AG04449 (cell line): ENCODE data around the gene TOMM20.
"Not testable (repeated sequence)": the region's sequence is repeated elsewhere in the genome, so short reads cannot be mapped to it uniquely, and the experiment has no call there.

ENCODE experiments used
- CTCF ChIA-PET: fragments of 350-600 bp; formaldehyde crosslinking; extraction: SDS; loops from one replicate; lab custom pipeline; 2021; ENCODE audit warnings: antibody characterized with exemption; lab: Yijun Ruan, JAX
- POLR2A ChIA-PET: fragments of 400-600, 350-600 bp; formaldehyde crosslinking; extraction: SDS; loops from one replicate; lab custom pipeline; 2020; ENCODE audit warnings: antibody characterized with exemption, inconsistent platforms; lab: Yijun Ruan, JAX
- DNase-seq: peaks from one replicate; pipeline ENCODE4 v3.0.0-alpha.2; 2010; ENCODE audit warnings: low read depth, low spot score
- H3K4me3 ChIP-seq: 2 replicates; pipeline ENCODE4 v1.5.1; 2011; ENCODE audit warnings: low read depth, mild to moderate bottlenecking, control low read depth, low read length
- TF ChIP-seq, protein P1 (sequence below): IDR thresholded peaks from one replicate; pipeline ENCODE4 v1.5.1; 2011; ENCODE audit warnings: mild to moderate bottlenecking, moderate library complexity, low read length, control low read depth, inconsistent platforms; ENCODE audit not compliant: insufficient read depth; ENCODE audit errors: missing control alignments

Gene TOMM20

DNA sequence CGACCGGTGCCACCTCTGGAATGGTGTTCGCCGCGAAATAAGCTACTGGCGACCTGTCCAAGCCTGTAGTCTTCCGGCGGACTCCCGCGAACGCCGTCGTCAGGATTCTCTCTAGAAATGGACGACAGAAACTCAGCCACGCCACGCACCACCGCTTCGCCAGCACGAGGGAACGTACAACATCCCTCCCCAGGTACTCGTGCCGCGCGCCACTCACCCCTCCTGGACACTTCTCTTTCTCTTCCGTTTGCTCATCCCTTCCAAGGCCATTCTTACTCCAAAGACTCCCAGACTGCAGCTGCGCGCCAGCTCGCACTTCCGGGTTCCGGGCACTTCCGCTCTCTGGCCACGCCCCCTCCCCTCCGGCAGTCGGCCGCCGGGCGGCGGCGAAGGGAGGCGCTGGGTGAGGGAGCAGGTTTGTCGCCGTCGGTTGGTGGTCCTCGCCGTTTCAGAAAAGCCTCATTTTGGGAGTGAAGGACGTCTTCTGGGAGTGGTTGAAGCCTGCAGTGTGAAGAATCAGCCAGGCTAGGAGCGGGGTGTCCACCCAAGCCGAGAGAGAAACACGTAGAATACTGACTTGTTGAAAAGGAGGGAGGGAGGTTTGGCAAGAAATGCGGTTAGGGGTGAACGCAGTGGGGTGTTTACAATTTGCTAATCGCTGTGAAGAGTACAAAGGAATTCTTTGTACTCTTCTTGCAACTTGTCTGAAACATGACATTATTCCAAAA, 32.5 kb upstream of the TOMM20 start, which contains the start of gene RBM34:
TSS of gene RBM34 (minus strand) at position 294 of the 728 bp plus-strand sequence. CDS start at position 270, 24 bp downstream.
- H3K4me3 ChIP-seq, result peak within 1 kb of the TSS; percentile 98
- CTCF ChIA-PET, result interaction anchor here (0.6 to 1.4 kb wide), 4 partner anchors 16 to 256 kb away, joined by 3 to 5 read pairs (median 4); no protein-coding TSS in a partner anchor
- DNase-seq, result peak; percentile 29
- POLR2A ChIA-PET, result interaction anchor here (0.5 to 2.0 kb wide), 11 partner anchors 11 to 662 kb away, joined by 3 to 5 read pairs (median 3); partner anchors contain the start of genes B3GALNT2, TBCE and TOMM20
- TF ChIP-seq, protein P1, sequence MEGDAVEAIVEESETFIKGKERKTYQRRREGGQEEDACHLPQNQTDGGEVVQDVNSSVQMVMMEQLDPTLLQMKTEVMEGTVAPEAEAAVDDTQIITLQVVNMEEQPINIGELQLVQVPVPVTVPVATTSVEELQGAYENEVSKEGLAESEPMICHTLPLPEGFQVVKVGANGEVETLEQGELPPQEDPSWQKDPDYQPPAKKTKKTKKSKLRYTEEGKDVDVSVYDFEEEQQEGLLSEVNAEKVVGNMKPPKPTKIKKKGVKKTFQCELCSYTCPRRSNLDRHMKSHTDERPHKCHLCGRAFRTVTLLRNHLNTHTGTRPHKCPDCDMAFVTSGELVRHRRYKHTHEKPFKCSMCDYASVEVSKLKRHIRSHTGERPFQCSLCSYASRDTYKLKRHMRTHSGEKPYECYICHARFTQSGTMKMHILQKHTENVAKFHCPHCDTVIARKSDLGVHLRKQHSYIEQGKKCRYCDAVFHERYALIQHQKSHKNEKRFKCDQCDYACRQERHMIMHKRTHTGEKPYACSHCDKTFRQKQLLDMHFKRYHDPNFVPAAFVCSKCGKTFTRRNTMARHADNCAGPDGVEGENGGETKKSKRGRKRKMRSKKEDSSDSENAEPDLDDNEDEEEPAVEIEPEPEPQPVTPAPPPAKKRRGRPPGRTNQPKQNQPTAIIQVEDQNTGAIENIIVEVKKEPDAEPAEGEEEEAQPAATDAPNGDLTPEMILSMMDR, result peak; percentile 40

DNA sequence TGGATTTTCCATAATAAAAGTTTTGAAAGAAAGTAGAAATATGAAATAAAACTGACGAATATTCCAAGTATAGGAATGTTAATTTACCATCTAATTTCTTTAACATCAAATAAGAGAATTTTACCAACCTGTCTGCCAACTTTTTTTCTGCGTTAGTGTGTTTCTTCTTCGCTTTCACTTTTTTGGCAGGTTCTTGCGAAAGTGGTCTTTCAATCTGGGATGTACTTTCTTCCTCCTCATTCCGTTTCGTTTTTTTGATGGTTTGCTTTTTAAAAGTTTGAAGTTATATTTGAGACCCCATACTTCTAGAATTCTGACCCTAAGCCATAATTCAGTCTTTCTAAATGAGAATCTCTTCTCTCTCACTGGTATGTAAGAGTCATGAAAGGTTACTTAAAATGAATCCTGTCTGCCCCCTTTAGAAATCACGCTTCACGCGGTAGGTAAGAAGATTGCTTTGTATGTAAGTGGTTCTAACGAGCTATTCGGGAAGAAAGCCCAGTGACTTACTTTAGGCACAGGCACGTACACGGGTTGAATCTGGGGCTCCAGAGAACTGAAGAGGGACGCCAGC, 31.8 kb upstream of the TOMM20 start:
- POLR2A ChIA-PET, result interaction anchor here (0.6 to 2.0 kb wide), 10 partner anchors 10 to 661 kb away, joined by 3 to 5 read pairs (median 3); partner anchors contain the start of genes B3GALNT2, TBCE and TOMM20
- H3K4me3 ChIP-seq, result peak overlapping the region; percentile 98
- DNase-seq, result no peak
- CTCF ChIA-PET, result interaction anchor here (0.6 to 1.4 kb wide), 4 partner anchors 15 to 256 kb away, joined by 3 to 5 read pairs (median 4); no protein-coding TSS in a partner anchor
- TF ChIP-seq, protein P1, result no peak

DNA sequence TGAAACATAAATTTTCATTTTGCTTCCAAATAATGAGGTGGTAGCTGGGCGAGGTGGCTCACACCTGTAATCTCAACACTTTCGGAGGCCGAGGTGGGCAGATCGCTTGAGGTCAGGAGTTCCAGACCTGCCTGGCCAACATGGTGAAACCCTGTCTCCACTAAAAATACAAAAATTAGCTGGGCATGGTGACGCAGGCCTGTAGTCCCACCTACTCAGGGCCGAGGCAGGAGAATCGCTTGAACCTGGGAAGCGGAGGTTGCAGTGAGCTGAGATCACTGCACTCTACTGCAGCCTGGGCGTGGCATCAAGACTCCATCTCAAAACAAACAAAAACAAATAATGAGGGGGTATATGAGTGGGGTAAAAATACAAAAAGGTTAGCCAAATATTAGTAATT, 31.3 kb upstream of the TOMM20 start:
- not testable (repeated sequence) for DNase-seq
- peak overlapping the region; percentile 98 for H3K4me3 ChIP-seq
- POLR2A ChIA-PET, result interaction anchor here (2.0 kb wide), 1 partner anchor 31 kb away, joined by 5 read pairs; the partner anchor contains the start of gene TOMM20
- CTCF ChIA-PET, result interaction anchor here (1.4 kb wide), 1 partner anchor 67 kb away, joined by 3 read pairs; no protein-coding TSS in a partner anchor

DNA sequence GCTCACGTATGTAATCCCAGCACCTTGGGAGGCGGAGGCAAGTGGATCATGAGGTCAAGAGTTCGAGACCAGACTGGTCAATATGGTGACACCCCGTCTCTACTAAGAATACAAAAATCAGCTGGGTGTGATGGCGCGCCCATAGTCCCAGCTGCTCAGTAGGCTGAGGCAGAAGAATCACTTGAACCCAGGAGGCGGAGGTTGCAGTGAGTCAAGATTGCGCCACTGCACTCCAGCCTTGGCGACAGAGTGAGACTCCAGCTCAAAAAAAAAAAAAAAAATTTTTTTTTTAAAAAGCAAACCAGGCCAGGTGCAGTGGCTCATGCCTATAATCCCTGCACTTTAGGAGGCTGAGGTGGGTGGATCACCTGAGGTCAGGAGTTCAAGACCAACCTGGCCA, 30.6 kb upstream of the TOMM20 start:
- not testable (repeated sequence) for DNase-seq, H3K4me3 ChIP-seq
- POLR2A ChIA-PET, result interaction anchor here (0.6 to 2.0 kb wide), 2 partner anchors 31 to 317 kb away, joined by 3 to 5 read pairs; partner anchors contain the start of gene TOMM20

DNA sequence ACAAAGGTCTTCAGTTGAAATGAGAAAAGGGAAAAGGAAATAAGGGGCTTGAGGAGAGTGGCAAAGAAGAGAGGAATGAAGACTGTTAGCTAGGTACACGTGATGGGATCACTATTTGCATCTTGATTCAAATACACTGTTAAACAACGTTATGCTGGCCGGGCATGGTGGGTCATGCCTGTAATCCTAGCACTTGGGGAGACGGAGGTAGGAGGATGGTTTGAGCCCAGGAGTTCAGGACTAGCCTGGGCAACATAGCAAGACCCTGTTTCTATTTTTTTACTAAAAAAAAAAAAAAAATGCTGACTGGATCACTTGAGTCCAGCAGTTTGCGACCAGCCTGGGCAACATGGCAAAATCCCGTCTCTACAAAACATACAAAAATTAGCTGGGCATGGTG, 30.0 kb upstream of the TOMM20 start:
- POLR2A ChIA-PET, result interaction anchor here (0.6 kb wide), 1 partner anchor 317 kb away, joined by 3 read pairs; no protein-coding TSS in a partner anchor
- no peak for DNase-seq
- H3K4me3 ChIP-seq, result no peak overlapping the region
- CTCF ChIA-PET, result interaction anchor here (0.8 kb wide), 1 partner anchor 345 kb away, joined by 3 read pairs; the partner anchor contains the start of gene B3GALNT2
- TF ChIP-seq, protein P1, result no peak

More for the DNA sequence above, 30.6 kb upstream of the TOMM20 start:
- CTCF ChIA-PET, result interaction anchor here (0.8 kb wide), 1 partner anchor 345 kb away, joined by 3 read pairs; the partner anchor contains the start of gene B3GALNT2

DNA sequence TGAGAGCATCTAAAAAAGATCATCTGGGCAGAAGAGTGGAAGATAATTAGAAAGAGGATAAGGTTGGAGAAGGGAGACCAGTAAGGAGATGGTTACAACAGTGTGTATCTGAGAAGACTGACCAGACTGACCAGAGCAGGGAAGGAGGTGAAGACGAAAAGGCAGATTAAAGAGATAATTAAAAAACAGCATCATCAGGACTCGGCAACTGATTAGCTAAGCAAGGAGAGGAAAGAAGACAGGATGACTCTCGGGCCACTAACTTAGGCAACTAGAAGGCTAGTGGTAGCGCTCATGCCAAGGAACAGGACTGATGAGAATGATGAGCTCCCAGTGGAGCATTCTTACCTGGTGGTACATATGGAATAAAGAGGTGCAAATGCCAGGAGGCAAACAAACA, 28.5 kb upstream of the TOMM20 start:
- ChIA-PET CTCF (interaction anchor here (1.2 kb wide), 1 partner anchor 260 kb away, joined by 5 read pairs; no protein-coding TSS in a partner anchor), POLR2A (no interaction called here)
- DNase-seq, result no peak
- TF ChIP-seq, protein P1, result no peak
- H3K4me3 ChIP-seq, result no peak overlapping the region

DNA sequence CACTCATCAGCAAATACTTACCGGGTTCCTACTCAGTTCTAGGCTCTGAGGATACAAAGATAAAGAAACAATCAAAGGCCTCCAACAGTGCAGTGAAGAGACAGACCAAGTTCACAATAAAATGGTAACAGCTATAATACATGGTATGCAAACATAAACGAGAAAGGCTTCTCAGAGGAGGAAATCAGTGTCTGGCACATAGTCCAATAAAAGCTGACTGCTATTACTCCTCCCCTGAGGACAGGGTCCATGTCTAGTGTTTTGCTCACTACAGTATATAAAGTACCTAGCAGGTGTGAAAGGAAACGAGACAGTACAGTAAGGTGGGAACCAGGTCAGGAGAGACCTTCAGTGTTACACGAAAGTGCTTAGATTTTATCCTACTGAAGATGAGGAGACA, 28.1 kb upstream of the TOMM20 start:
- POLR2A ChIA-PET, result no interaction called here
- TF ChIP-seq, protein P1, result no peak
- CTCF ChIA-PET, result no interaction called here
- H3K4me3 ChIP-seq, result no peak overlapping the region
- no peak for DNase-seq
